ENCODE results near the gene DTNB.
"Not testable (repeated sequence)": the region's sequence is repeated elsewhere in the genome, so short reads cannot be mapped to it uniquely, and the experiment has no call there.

DNA sequence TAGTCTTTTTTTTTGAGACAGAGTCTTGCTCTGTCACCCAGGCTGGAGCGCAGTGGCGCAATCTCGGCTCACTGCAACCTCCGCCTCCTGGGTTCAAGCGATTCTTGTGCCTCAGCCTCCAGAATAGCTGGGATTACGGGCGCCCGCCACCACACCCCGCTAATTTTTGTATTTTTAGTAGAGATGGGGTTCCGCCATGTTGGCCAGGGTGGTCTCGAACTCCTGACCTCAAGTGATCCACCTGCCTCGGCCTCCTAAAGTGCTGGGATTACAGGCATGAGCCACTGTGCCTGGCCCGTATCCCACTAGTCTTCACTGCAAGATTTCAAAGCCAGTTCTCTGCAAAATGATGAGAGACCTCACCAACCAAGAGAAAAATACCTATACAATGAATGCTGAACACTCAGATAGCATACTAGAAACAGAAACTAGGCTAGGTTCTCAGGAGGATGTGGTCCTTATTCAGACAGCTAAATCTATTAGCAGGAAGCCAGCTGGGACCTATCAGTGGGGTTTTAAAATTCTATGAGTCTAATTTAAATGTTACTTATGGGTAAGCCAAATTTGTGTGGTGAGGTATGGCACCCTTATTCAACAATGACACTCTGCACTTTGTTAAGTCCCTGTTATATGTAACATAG is 270.1 kb downstream of the DTNB start:
- TF ChIP-seq, protein P1, sequence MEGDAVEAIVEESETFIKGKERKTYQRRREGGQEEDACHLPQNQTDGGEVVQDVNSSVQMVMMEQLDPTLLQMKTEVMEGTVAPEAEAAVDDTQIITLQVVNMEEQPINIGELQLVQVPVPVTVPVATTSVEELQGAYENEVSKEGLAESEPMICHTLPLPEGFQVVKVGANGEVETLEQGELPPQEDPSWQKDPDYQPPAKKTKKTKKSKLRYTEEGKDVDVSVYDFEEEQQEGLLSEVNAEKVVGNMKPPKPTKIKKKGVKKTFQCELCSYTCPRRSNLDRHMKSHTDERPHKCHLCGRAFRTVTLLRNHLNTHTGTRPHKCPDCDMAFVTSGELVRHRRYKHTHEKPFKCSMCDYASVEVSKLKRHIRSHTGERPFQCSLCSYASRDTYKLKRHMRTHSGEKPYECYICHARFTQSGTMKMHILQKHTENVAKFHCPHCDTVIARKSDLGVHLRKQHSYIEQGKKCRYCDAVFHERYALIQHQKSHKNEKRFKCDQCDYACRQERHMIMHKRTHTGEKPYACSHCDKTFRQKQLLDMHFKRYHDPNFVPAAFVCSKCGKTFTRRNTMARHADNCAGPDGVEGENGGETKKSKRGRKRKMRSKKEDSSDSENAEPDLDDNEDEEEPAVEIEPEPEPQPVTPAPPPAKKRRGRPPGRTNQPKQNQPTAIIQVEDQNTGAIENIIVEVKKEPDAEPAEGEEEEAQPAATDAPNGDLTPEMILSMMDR (IDR thresholded peaks at IDR 0.05; ENCODE audit: poor library complexity): not testable (repeated sequence)
- not testable (repeated sequence) for TF ChIP-seq EZH2phosphoT487 (IDR thresholded peaks at IDR 0.05; ENCODE audit: low read depth, severe bottlenecking, unreplicated experiment)
